HG03135 (cell line): ENCODE results near the gene RUBCNL.
"Not testable (repeated sequence)": the region's sequence is repeated elsewhere in the genome, so short reads cannot be mapped to it uniquely, and the experiment has no call there.

Experiments used
- ATAC-seq: cut with Tn5 transposase; IDR thresholded peaks from one replicate; pipeline ENCODE4 v1.9.1; 2021; ENCODE audit warnings: mild to moderate bottlenecking, moderate library complexity; ENCODE audit not compliant: unreplicated experiment

The RUBCNL gene

GRCh38 chr13:46377554-46377953 is 9.5 kb downstream of the RUBCNL start:
- no peak for ATAC-seq

- ATAC-seq = no peak
These were observed 12.3 kb downstream of the RUBCNL start for GRCh38 chr13:46374710-46375109.

- ATAC-seq = no peak
These were observed 13.4 kb downstream of the RUBCNL start for GRCh38 chr13:46373623-46374022.

- ATAC-seq = not testable (repeated sequence)
These were observed 14.1 kb downstream of the RUBCNL start for GRCh38 chr13:46372938-46373337.

- ATAC-seq = no peak
These were observed 15.0 kb downstream of the RUBCNL start for GRCh38 chr13:46372071-46372470.

- no peak for ATAC-seq
These were observed 17.4 kb downstream of the RUBCNL start for GRCh38 chr13:46369506-46370277.

- no peak for ATAC-seq
These were observed 19.3 kb downstream of the RUBCNL start for GRCh38 chr13:46367617-46368327.

- ATAC-seq = no peak
These were observed 25.6 kb downstream of the RUBCNL start for GRCh38 chr13:46361276-46361934.

GRCh38 chr13:46360604-46361003 is 26.4 kb downstream of the RUBCNL start:
- ATAC-seq = no peak

- ATAC-seq = no peak
These were observed 27.3 kb downstream of the RUBCNL start for GRCh38 chr13:46359714-46360113.

- ATAC-seq = no peak
These were observed 31.0 kb downstream of the RUBCNL start for GRCh38 chr13:46355901-46356590.

- ATAC-seq = no peak
These were observed 32.0 kb downstream of the RUBCNL start for GRCh38 chr13:46355088-46355468.

GRCh38 chr13:46354156-46355087 is 32.6 kb downstream of the RUBCNL start:
- peak; percentile 63 for ATAC-seq

GRCh38 chr13:46352805-46353204 is 34.2 kb downstream of the RUBCNL start:
- ATAC-seq = no peak

GRCh38 chr13:46350003-46350402 is 37.0 kb downstream of the RUBCNL start:
- no peak for ATAC-seq

GRCh38 chr13:46348961-46349360 is 38.1 kb downstream of the RUBCNL start:
- ATAC-seq = no peak

GRCh38 chr13:46347277-46347676 is 39.8 kb downstream of the RUBCNL start:
- ATAC-seq = no peak

GRCh38 chr13:46345866-46346265 is 41.2 kb downstream of the RUBCNL start:
- ATAC-seq = no peak

- ATAC-seq = no peak
These were observed 41.7 kb downstream of the RUBCNL start for GRCh38 chr13:46345398-46345797.
